Activated CD4-positive, alpha-beta T cell treated with anti-CD3 and anti-CD28 coated beads for 36 hours (primary cell): Measurements from ENCODE around the gene CD48. TPM values are rescaled to one million over a fixed set of nuclear protein-coding genes. Genes with fewer than 3 reads are reported as not detected.
"Not testable (repeated sequence)": the region's sequence is repeated elsewhere in the genome, so short reads cannot be mapped to it uniquely, and the experiment has no call there.

ENCODE experiments used
- ATAC-seq: fragments of 200-7000 bp; cut with Tn5 transposase; one replicate; pipeline ENCODE4 v1.10.0; 2021; ENCODE audit warnings: mild to moderate bottlenecking, moderate library complexity
- CTCF ChIA-PET: fragments of 350-600 bp; sonication (Branson Sonifier 250); formaldehyde crosslinking; loops from one replicate; lab custom pipeline; 2021; ENCODE audit warnings: antibody characterized with exemption; lab: Charles Lee
- POLR2A ChIA-PET: fragments of 350-600 bp; sonication (Branson Sonifier 250); formaldehyde crosslinking; loops from one replicate; lab custom pipeline; 2021; ENCODE audit warnings: antibody characterized with exemption, inconsistent platforms; lab: Charles Lee
- DNase-seq: peaks from one replicate; pipeline ENCODE4 v3.0.0-alpha.2; 2020
- H3K27ac Mint-ChIP-seq: one replicate; pipeline ENCODE4 v1.8.0; 2021; ENCODE audit warnings: mixed read lengths
- H3K27me3 Mint-ChIP-seq: one replicate; pipeline ENCODE4 v1.8.0; 2021; ENCODE audit warnings: mixed read lengths
- H3K36me3 Mint-ChIP-seq: one replicate; pipeline ENCODE4 v1.8.0; 2021; ENCODE audit warnings: low read depth, mixed read lengths
- H3K4me1 Mint-ChIP-seq: one replicate; pipeline ENCODE4 v1.8.0; 2021; ENCODE audit warnings: mixed read lengths
- H3K4me3 Mint-ChIP-seq: one replicate; pipeline ENCODE4 v1.8.0; 2021; ENCODE audit warnings: mild to moderate bottlenecking, moderate library complexity, mixed read lengths
- H3K9me3 Mint-ChIP-seq: one replicate; pipeline ENCODE4 v1.8.0; 2021; ENCODE audit warnings: low read depth, mixed read lengths
- intact Hi-C, 2 experiments: fragments of 100-400 bp; cut with DNase I in 1 of 2; cut with micrococcal nuclease in 1 of 2; formaldehyde crosslinking; loops; one replicate each; pipeline versions ENCODE4 v1.14.2 to v1.15.1; 2022 to 2024; cut with DNase I, micrococcal nuclease
- total RNA-seq, 2 experiments: library from RNA; stranded (reverse); gene quantifications; one replicate each; pipeline ENCODE4 v1.2.3, GENCODE V29; 2021

CD48 gene
- total RNA-seq, 2 experiments from 2014 or later, result 180 to 217 TPM

- no peak for DNase-seq
- H3K27me3 Mint-ChIP-seq, result no peaks in the 10 kb centered on the region
- peak overlapping the region; percentile 92 for H3K27ac Mint-ChIP-seq
- intact Hi-C loops, result loop anchor here in 1 of 2 experiments (2.0 kb wide), 1 partner anchor 38 kb away; no protein-coding TSS in a partner anchor
- ATAC-seq, result peak; percentile 81
- H3K4me1 Mint-ChIP-seq, result peaks cover 75% of the 10 kb centered on the region
- peak overlapping the region; percentile 6 for H3K4me3 Mint-ChIP-seq
- CTCF ChIA-PET, result no interaction called here
- peaks cover 14% of the 10 kb centered on the region for H3K36me3 Mint-ChIP-seq
- POLR2A ChIA-PET, result interaction anchor here (1.0 kb wide), 1 partner anchor 10 kb away, joined by 4 read pairs; the partner anchor contains the start of gene SLAMF1
- peaks cover 6% of the 10 kb centered on the region for H3K9me3 Mint-ChIP-seq
These were observed 54.9 kb downstream of the CD48 start for GRCh38 chr1:160656737-160657136.

- ChIA-PET POLR2A (no interaction called here), CTCF (interaction anchor here (1.0 to 1.2 kb wide), 2 partner anchors 22 to 25 kb away, joined by 4 to 6 read pairs; no protein-coding TSS in a partner anchor)
- DNase-seq, result no peak
- Mint-ChIP-seq H3K27me3 (no peaks in the 10 kb centered on the region), H3K36me3 (peaks cover 17% of the 10 kb centered on the region), H3K27ac (no peak overlapping the region), H3K4me3 (no peak overlapping the region), H3K9me3 (no peaks in the 10 kb centered on the region), H3K4me1 (peaks cover 89% of the 10 kb centered on the region)
- no peak for ATAC-seq
- intact Hi-C loops, result loop anchor here in 1 of 2 experiments (2.0 kb wide), 1 partner anchor 21 kb away; no protein-coding TSS in a partner anchor
These were observed 58.0 kb downstream of the CD48 start for GRCh38 chr1:160653620-160654016.

- peaks cover 17% of the 10 kb centered on the region for H3K36me3 Mint-ChIP-seq
- no peak overlapping the region for H3K4me3 Mint-ChIP-seq
- ChIA-PET CTCF (interaction anchor here (1.0 to 1.2 kb wide), 2 partner anchors 22 to 24 kb away, joined by 4 to 6 read pairs; no protein-coding TSS in a partner anchor), POLR2A (no interaction called here)
- no peak for ATAC-seq
- peaks cover 89% of the 10 kb centered on the region for H3K4me1 Mint-ChIP-seq
- no peaks in the 10 kb centered on the region for H3K27me3 Mint-ChIP-seq
- peak overlapping the region; percentile 72 for H3K27ac Mint-ChIP-seq
- DNase-seq, result no peak
- intact Hi-C loops, result no loop called here
- no peaks in the 10 kb centered on the region for H3K9me3 Mint-ChIP-seq
These were observed 58.5 kb downstream of the CD48 start for GRCh38 chr1:160652924-160653619.

GRCh38 chr1:160652065-160652641 lies 59.5 kb downstream of the CD48 start:
- POLR2A ChIA-PET, intact Hi-C loops, ATAC-seq, DNase-seq, H3K27me3 Mint-ChIP-seq, H3K4me3 Mint-ChIP-seq, H3K9me3 Mint-ChIP-seq: not testable (repeated sequence)
- peaks cover 17% of the 10 kb centered on the region for H3K36me3 Mint-ChIP-seq
- H3K4me1 Mint-ChIP-seq, result peaks cover 86% of the 10 kb centered on the region
- H3K27ac Mint-ChIP-seq, result peak overlapping the region; percentile 72
- CTCF ChIA-PET, result interaction anchor here (0.8 to 1.4 kb wide), 5 partner anchors 8 to 34 kb away, joined by 3 to 9 read pairs (median 4); no protein-coding TSS in a partner anchor

- Mint-ChIP-seq H3K27me3 (no peaks in the 10 kb centered on the region), H3K4me1 (peaks cover 80% of the 10 kb centered on the region), H3K36me3 (peaks cover 17% of the 10 kb centered on the region), H3K4me3 (no peak overlapping the region), H3K9me3 (no peaks in the 10 kb centered on the region), H3K27ac (peak overlapping the region; percentile 4)
- intact Hi-C loops, result no loop called here
- DNase-seq, result no peak
- ATAC-seq, result no peak
- POLR2A ChIA-PET, result interaction anchor here (0.6 kb wide), 1 partner anchor 27 kb away, joined by 3 read pairs; no protein-coding TSS in a partner anchor
- CTCF ChIA-PET, result interaction anchor here (0.6 to 1.9 kb wide), 10 partner anchors 9 to 87 kb away, joined by 3 to 9 read pairs (median 4); no protein-coding TSS in a partner anchor
These were observed 60.1 kb downstream of the CD48 start for GRCh38 chr1:160651433-160652064.

- H3K27ac Mint-ChIP-seq, result peak overlapping the region; percentile 92
- peak; percentile 54 for DNase-seq
- H3K9me3 Mint-ChIP-seq, result no peaks in the 10 kb centered on the region
- ATAC-seq, result peak; percentile 47
- H3K4me1 Mint-ChIP-seq, result peaks cover 56% of the 10 kb centered on the region
- peak overlapping the region; percentile 93 for H3K4me3 Mint-ChIP-seq
- no peaks in the 10 kb centered on the region for H3K27me3 Mint-ChIP-seq
- peaks cover 56% of the 10 kb centered on the region for H3K36me3 Mint-ChIP-seq
- ChIA-PET POLR2A (interaction anchor here (0.6 to 2.4 kb wide), 7 partner anchors 9 to 107 kb away, joined by 3 to 11 read pairs (median 5); no protein-coding TSS in a partner anchor), CTCF (interaction anchor here (0.6 to 7.0 kb wide), 12 partner anchors 11 to 221 kb away, joined by 3 to 61 read pairs (median 5); no protein-coding TSS in a partner anchor)
- intact Hi-C loops, result loop anchor here (1.0 to 5.0 kb wide), 5 partner anchors 17 to 61 kb away; no protein-coding TSS in a partner anchor
These were observed 64.3 kb downstream of the CD48 start for GRCh38 chr1:160647329-160647720.

GRCh38 chr1:160646711-160647328 lies 64.8 kb downstream of the CD48 start, which contains the start of gene SLAMF1:
TSS of gene SLAMF1 (minus strand) at chr1:160647044. CDS start at chr1:160646945, 99 bp downstream.
- Mint-ChIP-seq H3K4me3 (peak within 1 kb of the TSS; percentile 93), H3K9me3 (no peaks in the 10 kb centered on the region), H3K27me3 (no peaks in the 10 kb centered on the region), H3K36me3 (peaks cover 59% of the 10 kb centered on the region), H3K4me1 (peaks cover 56% of the 10 kb centered on the region), H3K27ac (peak within 1 kb of the TSS; percentile 92)
- DNase-seq (peak; percentile 81), ATAC-seq (peak; percentile 81)
- POLR2A ChIA-PET, result interaction anchor here (0.6 to 2.4 kb wide), 8 partner anchors 9 to 743 kb away, joined by 3 to 12 read pairs (median 7); no protein-coding TSS in a partner anchor
- intact Hi-C loops, result loop anchor here (1.0 to 5.0 kb wide), 5 partner anchors 18 to 62 kb away; no protein-coding TSS in a partner anchor
- CTCF ChIA-PET, result interaction anchor here (0.6 to 7.0 kb wide), 13 partner anchors 11 to 220 kb away, joined by 3 to 61 read pairs (median 5); no protein-coding TSS in a partner anchor

GRCh38 chr1:160646180-160646579 lies 65.4 kb downstream of the CD48 start:
- DNase-seq, result no peak
- H3K27me3 Mint-ChIP-seq, result no peaks in the 10 kb centered on the region
- H3K9me3 Mint-ChIP-seq, result no peaks in the 10 kb centered on the region
- ChIA-PET POLR2A (interaction anchor here (0.6 to 2.4 kb wide), 8 partner anchors 16 to 743 kb away, joined by 3 to 12 read pairs (median 6); no protein-coding TSS in a partner anchor), CTCF (interaction anchor here (0.7 to 7.0 kb wide), 15 partner anchors 14 to 658 kb away, joined by 3 to 61 read pairs (median 4); no protein-coding TSS in a partner anchor)
- peaks cover 55% of the 10 kb centered on the region for H3K4me1 Mint-ChIP-seq
- peaks cover 61% of the 10 kb centered on the region for H3K36me3 Mint-ChIP-seq
- peak overlapping the region; percentile 93 for H3K4me3 Mint-ChIP-seq
- ATAC-seq, result no peak
- H3K27ac Mint-ChIP-seq, result peak overlapping the region; percentile 92
- intact Hi-C loops, result loop anchor here in 1 of 2 experiments (2.0 to 5.0 kb wide), 4 partner anchors 19 to 63 kb away; no protein-coding TSS in a partner anchor

GRCh38 chr1:160645386-160646130 lies 66.1 kb downstream of the CD48 start:
- Mint-ChIP-seq H3K9me3 (no peaks in the 10 kb centered on the region), H3K27ac (peak overlapping the region; percentile 92), H3K36me3 (peaks cover 60% of the 10 kb centered on the region), H3K4me1 (peaks cover 55% of the 10 kb centered on the region), H3K4me3 (peak overlapping the region; percentile 93), H3K27me3 (no peaks in the 10 kb centered on the region)
- DNase-seq (no peak), ATAC-seq (no peak)
- POLR2A ChIA-PET, result interaction anchor here (0.6 to 2.4 kb wide), 8 partner anchors 16 to 38 kb away, joined by 3 to 11 read pairs (median 4); no protein-coding TSS in a partner anchor
- CTCF ChIA-PET, result interaction anchor here (0.7 to 7.0 kb wide), 10 partner anchors 13 to 658 kb away, joined by 3 to 61 read pairs (median 4); no protein-coding TSS in a partner anchor
- intact Hi-C loops, result loop anchor here in 1 of 2 experiments (2.0 to 5.0 kb wide), 4 partner anchors 19 to 63 kb away; no protein-coding TSS in a partner anchor
